Stimulated activated CD8-positive, alpha-beta memory T cell treated with anti-CD3 and anti-CD28 coated beads, Interleukin-15, amount 100 ng/mL, for 48 hours (primary cell): ENCODE data around the gene MTG2.

ENCODE experiments used
- DNase-seq, 2 donors: peaks; one replicate each; pipeline ENCODE4 v3.0.0-alpha.2; 2020; ENCODE audit warnings: low read depth in 2 of 2

The MTG2 gene

GRCh38 chr20:62183426-62184142, 756 bp downstream of the MTG2 start:
- no peak for DNase-seq

- DNase-seq, result no peak
Observed at GRCh38 chr20:62186096-62186426, 3.2 kb downstream of the MTG2 start.

DNA sequence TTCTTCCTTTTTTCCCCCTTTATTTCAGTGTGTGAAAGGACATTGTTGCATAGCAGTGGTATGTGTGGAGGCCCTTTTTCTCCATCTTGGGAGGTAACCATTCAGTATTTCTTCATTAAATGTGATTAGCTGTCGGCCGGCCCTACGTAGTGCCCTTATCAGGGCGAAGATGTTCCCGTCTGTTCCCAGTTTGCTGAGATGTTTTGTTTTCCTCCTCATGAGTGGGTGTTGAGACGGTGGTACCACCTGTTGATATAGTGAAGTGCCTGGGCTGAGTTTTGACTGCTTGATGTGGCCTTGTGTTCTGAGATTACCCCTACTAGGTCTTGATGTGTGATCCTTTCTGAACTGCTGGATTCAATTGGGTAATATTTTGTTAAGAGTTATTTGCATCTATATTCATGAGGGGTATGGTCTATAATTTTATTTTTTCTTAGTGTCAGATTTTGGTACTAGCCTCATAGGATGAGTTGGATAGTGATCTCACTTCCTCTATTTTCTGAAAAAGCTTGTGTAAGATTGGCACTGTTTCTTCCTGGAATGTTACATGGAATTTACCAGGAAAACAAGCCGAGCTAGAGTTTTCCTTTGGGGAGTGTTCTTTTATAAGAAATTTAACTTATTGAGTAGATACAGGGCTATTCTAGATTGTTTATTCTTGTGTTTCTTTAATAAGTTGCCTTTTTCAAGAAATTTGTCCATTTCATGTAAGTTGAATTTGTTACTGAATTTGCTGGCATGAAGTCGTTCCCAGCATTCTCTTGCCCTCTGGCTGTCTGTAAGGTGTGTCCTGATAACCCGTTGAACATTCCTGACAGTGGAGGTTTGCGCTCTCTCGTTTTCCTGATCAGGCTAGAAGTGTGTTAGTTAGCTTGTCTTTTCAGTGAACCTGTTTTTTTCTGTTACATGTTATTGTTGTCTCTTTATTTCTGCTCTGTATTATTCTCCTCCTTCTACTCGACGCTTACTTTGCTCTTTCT, 4.3 kb downstream of the MTG2 start:
- DNase-seq, result no peak

- DNase-seq, result no peak
Observed at GRCh38 chr20:62190639-62191411, 8.0 kb downstream of the MTG2 start.

- DNase-seq, result no peak
Observed at GRCh38 chr20:62191781-62192559, 9.1 kb downstream of the MTG2 start.

GRCh38 chr20:62192635-62193034, 9.8 kb downstream of the MTG2 start:
- no peak for DNase-seq

DNA sequence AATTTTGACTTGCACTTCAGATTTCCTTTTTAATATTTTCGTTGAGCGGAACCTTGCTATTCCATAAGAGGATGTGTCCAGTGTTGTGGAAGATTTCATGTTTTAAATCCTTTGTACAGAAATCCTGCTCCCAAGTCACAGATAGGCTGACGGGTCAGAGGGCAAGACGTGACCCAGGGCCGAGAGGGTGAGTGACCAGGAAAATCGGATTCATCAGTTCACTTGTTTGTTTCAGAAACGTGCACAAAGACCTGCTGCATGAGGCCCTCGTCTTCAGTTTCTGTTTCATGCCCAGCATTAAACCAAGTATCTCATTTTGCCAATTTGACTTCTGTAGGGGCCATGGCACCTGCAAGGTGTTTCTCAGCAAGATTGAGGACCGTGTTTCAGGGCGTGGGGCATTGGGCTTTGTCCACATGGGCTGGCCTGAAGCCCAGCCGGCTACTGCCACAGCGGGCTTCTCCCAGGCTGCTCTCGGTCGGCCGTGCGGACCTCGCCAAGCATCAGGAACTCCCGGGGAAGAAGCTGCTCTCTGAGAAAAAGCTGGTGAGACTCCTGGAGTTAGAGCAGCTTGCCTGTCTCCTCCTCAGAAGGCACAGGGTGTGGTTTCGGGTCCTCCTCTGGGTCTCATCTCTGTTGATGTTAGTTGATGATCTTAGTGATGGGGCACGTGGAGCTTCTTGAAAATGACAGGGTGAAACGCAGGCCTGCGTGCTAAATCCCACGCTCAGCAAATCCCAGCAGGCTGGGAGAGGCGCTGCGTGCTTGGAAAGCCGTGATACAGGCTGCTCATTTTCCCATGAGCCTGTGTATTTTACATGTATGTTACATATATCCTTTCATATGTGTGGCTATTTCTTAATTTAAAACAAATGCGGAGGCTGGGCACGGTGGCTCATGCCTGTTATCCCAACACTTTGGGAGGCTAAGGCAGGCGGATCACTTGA, 10.5 kb downstream of the MTG2 start:
- DNase-seq, result no peak

- no peak for DNase-seq
Observed at GRCh38 chr20:62195075-62195405, 12.2 kb downstream of the MTG2 start.

GRCh38 chr20:62195736-62196135, 12.9 kb downstream of the MTG2 start:
- no peak for DNase-seq

- DNase-seq, result no peak
Observed at GRCh38 chr20:62196286-62196685, 13.5 kb downstream of the MTG2 start.

DNA sequence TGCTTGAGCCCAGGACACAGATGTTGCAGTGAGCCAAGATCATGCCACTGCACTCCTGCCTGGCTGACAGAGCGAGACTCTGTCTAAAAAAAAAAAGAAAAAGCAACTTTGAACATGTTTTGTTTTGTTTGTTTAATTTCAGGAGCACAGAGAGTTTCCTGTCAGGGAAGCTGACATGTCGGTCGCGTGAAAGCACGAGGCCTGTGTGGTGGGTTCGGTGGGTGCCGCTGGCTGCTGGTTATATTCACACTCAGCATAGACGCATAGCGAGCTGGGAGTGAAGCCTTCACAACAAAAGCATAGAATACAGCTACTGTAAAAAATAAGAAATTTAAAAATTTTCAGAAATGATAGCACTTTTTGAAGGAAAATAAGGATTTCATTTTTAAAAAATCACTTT, 14.5 kb downstream of the MTG2 start:
- no peak for DNase-seq

DNA sequence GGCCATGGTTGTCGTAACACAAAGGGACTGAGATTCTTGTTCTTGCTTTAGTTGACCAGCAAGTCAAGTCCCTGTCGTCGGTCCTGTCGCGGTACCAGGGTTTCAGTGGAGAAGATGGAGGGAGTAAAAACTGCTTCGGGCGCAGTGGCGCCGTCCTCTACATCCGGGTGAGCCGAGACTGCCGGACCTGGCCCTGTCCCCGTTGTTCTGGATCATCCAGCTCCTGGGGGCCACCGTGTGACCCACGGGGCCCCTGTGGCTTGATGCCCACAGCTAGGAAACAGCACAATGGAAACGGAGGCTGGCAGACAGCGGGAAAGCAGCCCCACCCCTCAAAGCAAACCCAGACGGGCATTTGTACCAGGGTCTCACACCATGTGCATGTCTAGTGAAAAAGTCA, 15.0 kb downstream of the MTG2 start:
- DNase-seq, result no peak

DNA sequence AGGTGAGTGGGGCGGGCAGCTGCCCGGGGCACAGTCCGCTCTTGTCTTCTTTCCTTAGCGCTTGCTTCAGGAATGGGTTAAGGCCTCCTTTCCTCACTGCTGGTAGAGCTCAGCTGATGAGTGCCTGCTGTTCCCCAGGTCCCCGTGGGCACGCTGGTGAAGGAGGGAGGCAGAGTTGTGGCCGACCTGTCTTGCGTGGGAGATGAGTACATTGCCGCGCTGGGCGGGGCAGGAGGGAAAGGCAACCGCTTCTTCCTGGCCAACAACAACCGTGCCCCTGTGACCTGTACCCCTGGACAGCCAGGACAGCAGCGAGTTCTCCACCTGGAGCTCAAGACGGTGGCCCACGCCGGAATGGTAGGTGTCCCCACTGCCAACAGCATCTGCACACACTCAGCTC, 15.7 kb downstream of the MTG2 start:
- DNase-seq, result no peak

GRCh38 chr20:62198931-62199330, 16.1 kb downstream of the MTG2 start:
- no peak for DNase-seq

GRCh38 chr20:62200491-62201172, 17.8 kb downstream of the MTG2 start:
- DNase-seq, result no peak

DNA sequence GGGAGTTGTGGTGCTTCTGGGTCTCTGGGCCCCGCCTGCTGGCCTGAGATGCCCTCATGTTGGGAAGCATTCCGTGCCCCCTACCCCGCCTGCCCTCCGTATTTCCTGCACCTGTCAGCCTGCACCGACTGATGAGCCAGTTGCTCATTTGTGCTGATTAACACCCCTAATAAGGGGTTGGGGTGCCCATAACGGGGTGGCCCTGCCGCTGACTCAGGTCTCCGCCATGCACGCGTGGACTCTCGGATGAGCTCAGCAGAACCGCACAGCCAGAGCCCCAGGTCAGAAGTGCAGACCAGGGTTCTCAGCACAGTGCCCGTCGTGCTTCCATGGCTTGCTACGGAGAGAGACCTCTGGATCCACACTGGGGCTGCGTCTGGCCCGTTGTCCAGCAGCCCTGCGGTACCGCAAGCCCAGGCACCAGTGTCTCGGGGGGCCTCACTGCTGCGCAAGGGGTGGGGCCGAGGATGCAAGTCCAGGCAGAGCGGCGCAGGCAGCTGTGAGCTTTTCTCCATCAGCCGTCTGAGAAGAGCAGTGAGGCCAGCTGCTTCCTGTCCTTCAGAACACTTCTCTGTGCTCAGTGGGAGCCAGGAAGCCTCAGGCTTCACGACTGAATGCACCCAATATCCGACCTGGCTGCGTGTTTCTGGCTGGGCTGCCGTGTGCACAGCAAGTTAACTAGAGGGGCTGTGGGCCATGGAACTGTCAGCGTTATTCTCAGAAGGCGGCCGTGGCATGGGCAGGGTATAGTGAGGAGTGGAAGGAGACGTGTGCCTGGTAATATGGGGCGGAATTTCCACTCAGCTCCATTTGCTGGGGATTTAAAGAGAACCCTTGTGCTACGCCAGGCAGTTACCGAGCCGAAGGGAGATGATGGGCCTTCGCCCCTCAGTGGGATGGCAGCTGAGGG, 18.6 kb downstream of the MTG2 start:
- no peak for DNase-seq

DNA sequence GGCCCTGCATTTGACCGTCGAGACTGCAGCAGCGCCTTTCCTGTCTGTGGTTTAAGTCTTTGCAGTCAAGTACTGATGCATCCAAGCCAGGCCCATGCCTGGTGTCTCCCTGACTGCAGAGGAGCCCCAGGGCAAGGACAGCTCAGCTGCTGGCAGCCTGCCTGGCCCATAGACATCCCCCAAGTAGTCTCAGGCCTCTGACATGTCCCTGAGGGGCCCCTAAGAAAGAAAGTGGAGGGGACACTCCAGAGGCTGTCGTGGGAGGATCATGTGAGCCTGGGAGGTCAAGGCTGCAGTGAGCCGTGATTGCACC, 19.2 kb downstream of the MTG2 start:
- DNase-seq, result no peak

GRCh38 chr20:62202676-62203377, 20.0 kb downstream of the MTG2 start:
- DNase-seq, result no peak
